HEK293T (cell line): Measurements from ENCODE around the gene GLOD5.

Source experiments
- ARNT ChIP-seq: fragments of 450-650 bp; IDR thresholded peaks from 2 replicates; pipeline ENCODE4 v1.6.1; 2017; ENCODE audit warnings: mild to moderate bottlenecking
- BHLHE40 ChIP-seq: fragments of 450-650 bp; IDR thresholded peaks from 2 replicates; pipeline ENCODE4 v1.6.1; 2016; ENCODE audit warnings: mild to moderate bottlenecking, moderate library complexity, borderline replicate concordance
- ELF4 ChIP-seq: fragments of 450-650 bp; IDR thresholded peaks from 2 replicates; pipeline ENCODE4 v1.6.1; 2017; ENCODE audit warnings: antibody characterized with exemption
- FOXA1 ChIP-seq: fragments of 450-650 bp; IDR thresholded peaks from 2 replicates; pipeline ENCODE4 v1.6.1; 2016; ENCODE audit warnings: mild to moderate bottlenecking
- FOXK2 ChIP-seq: fragments of 450-650 bp; IDR thresholded peaks from 2 replicates; pipeline ENCODE4 v1.6.1; 2016; ENCODE audit warnings: mild to moderate bottlenecking
- FOXM1 ChIP-seq: fragments of 450-650 bp; IDR thresholded peaks from 2 replicates; pipeline ENCODE4 v1.6.1; 2017; ENCODE audit warnings: mild to moderate bottlenecking, borderline replicate concordance
- HDGF ChIP-seq: fragments of 450-650 bp; IDR thresholded peaks from 2 replicates; pipeline ENCODE4 v1.6.1; 2017; ENCODE audit warnings: antibody characterized with exemption, borderline replicate concordance
- L3MBTL2 ChIP-seq: fragments of 450-650 bp; conservative IDR thresholded peaks from 2 replicates; pipeline ENCODE4 v1.6.1; 2016; ENCODE audit warnings: mild to moderate bottlenecking
- LEF1 ChIP-seq: fragments of 450-650 bp; IDR thresholded peaks from 2 replicates; pipeline ENCODE4 v1.6.1; 2017; ENCODE audit warnings: mild to moderate bottlenecking, borderline replicate concordance
- NFRKB ChIP-seq: fragments of 450-650 bp; IDR thresholded peaks from 2 replicates; pipeline ENCODE4 v1.6.1; 2016; ENCODE audit warnings: mild to moderate bottlenecking, moderate library complexity
- PKNOX1 ChIP-seq: fragments of 450-650 bp; IDR thresholded peaks from 2 replicates; pipeline ENCODE4 v1.6.1; 2016
- SP1 ChIP-seq: fragments of 450-650 bp; IDR thresholded peaks from 2 replicates; pipeline ENCODE4 v1.6.1; 2017
- SUZ12 ChIP-seq: fragments of 450-650 bp; IDR thresholded peaks from 2 replicates; pipeline ENCODE4 v1.6.1; 2016; ENCODE audit warnings: mild to moderate bottlenecking
- TARDBP ChIP-seq: fragments of 450-650 bp; IDR thresholded peaks from 2 replicates; pipeline ENCODE4 v1.6.1; 2016

GRCh38 chrX:48781705-48782104 lies 20.2 kb downstream of the GLOD5 start:
- TF ChIP-seq SP1, result no peak
- no peak for TF ChIP-seq TARDBP
- no peak for TF ChIP-seq SUZ12
- TF ChIP-seq FOXA1, result no peak
- TF ChIP-seq PKNOX1, result no peak
- TF ChIP-seq FOXK2, result no peak
- TF ChIP-seq ARNT, result no peak
- no peak for TF ChIP-seq HDGF
- TF ChIP-seq FOXM1, result no peak
- TF ChIP-seq BHLHE40, result no peak
- no peak for TF ChIP-seq L3MBTL2
- TF ChIP-seq NFRKB, result no peak
- no peak for TF ChIP-seq ELF4
- TF ChIP-seq LEF1, result no peak
